Stomach (tissue), 4 donors: ENCODE data around the gene ATG7.

ENCODE experiments used
- CTCF ChIP-seq, 7 experiments: fragments of 450-650 bp in 4 of 7; fragments of 200-600 bp in 3 of 7; sonication (generic) in 3 of 7; IDR thresholded peaks; one replicate each; pipeline ENCODE4 v1.5.1; 2016 to 2019; ENCODE audit warnings: antibody characterized with exemption in 7 of 7, control low read depth in 2 of 7, mild to moderate bottlenecking in 1 of 7
- EP300 ChIP-seq: sonication (generic); formaldehyde crosslinking; IDR thresholded peaks from one replicate; pipeline ENCODE4 v1.6.1; 2017; ENCODE audit warnings: antibody characterized with exemption
- POLR2AphosphoS5 ChIP-seq, 3 donors: sonication (generic); formaldehyde crosslinking; IDR thresholded peaks; one replicate each; pipeline ENCODE4 v1.6.1; 2016; ENCODE audit warnings: antibody characterized with exemption in 3 of 3

GRCh38 chr3:11475324-11475723 lies 203.1 kb downstream of the ATG7 start:
- no peak for TF ChIP-seq CTCF (IDR thresholded peaks at IDR 0.05)
- no peak for TF ChIP-seq POLR2AphosphoS5 (IDR thresholded peaks at IDR 0.05)
- no peak for TF ChIP-seq EP300
